Measurements from ENCODE around the gene ATP2B1. TPM values are rescaled to one million over a fixed set of nuclear protein-coding genes. Genes with fewer than 3 reads are reported as not detected.

Gene ATP2B1
- total RNA-seq, 1 donor from 2014 or later: 105 TPM

DNA sequence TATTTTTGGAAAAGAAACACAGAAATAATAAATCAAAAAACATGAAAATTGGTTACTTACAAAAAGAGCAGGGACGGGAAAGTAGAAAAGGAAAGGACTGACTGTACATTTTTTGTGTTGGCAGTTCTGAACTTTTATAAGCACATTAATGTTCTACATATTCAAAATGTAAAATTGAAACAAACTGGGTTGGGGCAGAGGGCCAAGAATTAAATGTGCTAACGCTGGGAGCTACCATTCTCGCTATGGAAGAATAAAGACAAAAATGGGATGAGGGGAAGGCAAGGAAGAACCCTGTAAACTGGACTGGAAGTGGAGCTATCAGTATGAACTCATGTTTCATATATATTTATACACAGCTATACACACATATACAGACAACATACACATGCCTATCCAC, 24.5 kb downstream of the ATP2B1 start:
- H3K4me1 Mint-ChIP-seq (ENCODE audit: low read depth): no peaks in the 10 kb centered on the region
- TF ChIP-seq CTCF (IDR thresholded peaks at IDR 0.05; ENCODE audit: unreplicated experiment): no peak
- no peak for DNase-seq (ENCODE audit: low spot score, unreplicated experiment)
- no peaks in the 10 kb centered on the region for H3K27me3 Mint-ChIP-seq
- peak overlapping the region; percentile 31 for H3K27ac Mint-ChIP-seq
- peaks cover 53% of the 10 kb centered on the region for H3K9me3 Mint-ChIP-seq (ENCODE audit: low read depth)
- no peak overlapping the region for H3K4me3 Mint-ChIP-seq (ENCODE audit: low read depth)
- peaks cover 42% of the 10 kb centered on the region for H3K36me3 Mint-ChIP-seq (ENCODE audit: insufficient read depth)

DNA sequence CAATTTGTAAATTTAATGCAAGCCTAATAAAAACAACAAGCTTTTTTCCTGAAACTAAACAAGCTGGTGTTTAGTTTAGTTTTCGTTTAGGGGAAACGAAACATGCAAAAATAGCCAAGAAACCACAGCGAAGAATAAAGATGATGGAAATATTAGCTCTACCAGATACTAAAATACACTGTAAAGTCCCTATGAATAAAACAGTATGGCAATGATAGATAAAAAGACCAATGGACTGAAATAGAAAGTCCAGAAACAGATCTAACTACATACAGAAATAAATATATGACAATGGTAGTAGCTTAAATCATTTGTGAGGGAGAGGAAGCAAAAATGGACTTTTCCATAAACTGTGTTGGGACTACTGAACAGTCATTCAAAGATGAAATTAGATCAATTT, 26.4 kb downstream of the ATP2B1 start:
- no peak for DNase-seq (ENCODE audit: low spot score, unreplicated experiment)
- Mint-ChIP-seq H3K9me3 (ENCODE audit: low read depth) (peaks cover 54% of the 10 kb centered on the region), H3K4me3 (ENCODE audit: low read depth) (no peak overlapping the region), H3K27me3 (no peaks in the 10 kb centered on the region), H3K27ac (no peak overlapping the region), H3K4me1 (ENCODE audit: low read depth) (peaks cover 13% of the 10 kb centered on the region), H3K36me3 (ENCODE audit: insufficient read depth) (peaks cover 42% of the 10 kb centered on the region)
- no peak for TF ChIP-seq CTCF (IDR thresholded peaks at IDR 0.05; ENCODE audit: unreplicated experiment)

DNA sequence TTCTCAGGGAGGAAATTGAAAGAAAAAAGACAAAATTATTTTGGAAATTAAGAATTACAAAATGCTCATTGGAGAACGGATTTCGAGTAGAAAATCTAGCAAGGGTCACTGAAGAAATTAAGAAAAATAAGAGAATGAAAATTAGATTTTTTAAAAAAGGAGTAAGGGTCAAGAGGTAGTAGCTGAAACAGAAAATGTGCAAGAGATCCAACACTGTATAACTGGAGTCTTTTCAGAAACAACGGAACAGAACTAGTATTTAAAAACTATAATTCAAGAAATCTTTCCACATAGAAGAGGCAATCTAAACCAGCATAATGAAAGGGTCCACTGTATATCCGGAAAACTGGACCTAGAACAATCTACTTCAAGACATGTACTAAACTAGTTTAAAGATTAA, 28.2 kb downstream of the ATP2B1 start:
- Mint-ChIP-seq H3K27me3 (no peaks in the 10 kb centered on the region), H3K9me3 (ENCODE audit: low read depth) (peaks cover 50% of the 10 kb centered on the region)

GRCh38 chr12:89679631-89680030, 29.0 kb downstream of the ATP2B1 start:
- Mint-ChIP-seq H3K36me3 (ENCODE audit: insufficient read depth) (peaks cover 35% of the 10 kb centered on the region), H3K27me3 (no peaks in the 10 kb centered on the region), H3K4me1 (ENCODE audit: low read depth) (peaks cover 14% of the 10 kb centered on the region), H3K9me3 (ENCODE audit: low read depth) (peaks cover 46% of the 10 kb centered on the region), H3K27ac (peak overlapping the region; percentile 2), H3K4me3 (ENCODE audit: low read depth) (no peak overlapping the region)
- DNase-seq (ENCODE audit: low spot score, unreplicated experiment): no peak
- TF ChIP-seq CTCF (IDR thresholded peaks at IDR 0.05; ENCODE audit: unreplicated experiment): no peak

More for the DNA sequence above, 28.2 kb downstream of the ATP2B1 start:
- Mint-ChIP-seq H3K4me1 (ENCODE audit: low read depth) (peaks cover 14% of the 10 kb centered on the region), H3K27ac (peak overlapping the region; percentile 78), H3K36me3 (ENCODE audit: insufficient read depth) (peaks cover 40% of the 10 kb centered on the region), H3K4me3 (ENCODE audit: low read depth) (no peak overlapping the region)
- TF ChIP-seq CTCF (IDR thresholded peaks at IDR 0.05; ENCODE audit: unreplicated experiment): no peak
- no peak for DNase-seq (ENCODE audit: low spot score, unreplicated experiment)

DNA sequence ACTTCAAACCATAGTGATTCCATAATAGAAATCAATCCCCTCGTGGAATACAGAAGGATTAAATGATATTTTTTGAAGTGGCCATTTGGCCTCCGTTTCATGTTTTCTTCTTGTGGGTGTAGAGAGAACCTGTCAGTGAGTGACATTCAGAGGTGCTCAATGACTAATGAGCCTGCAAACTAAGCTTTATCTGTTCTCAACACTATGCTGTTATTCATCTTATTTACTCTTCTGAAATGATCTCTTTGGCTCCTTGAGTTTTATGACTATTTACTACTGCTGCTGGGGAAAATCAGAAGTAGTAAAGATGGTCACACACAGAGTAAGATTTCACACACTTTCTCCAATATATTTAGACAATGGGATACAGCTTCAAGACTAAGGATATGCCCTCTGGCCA, 30.4 kb downstream of the ATP2B1 start:
- Mint-ChIP-seq H3K36me3 (ENCODE audit: insufficient read depth) (peaks cover 32% of the 10 kb centered on the region), H3K27me3 (no peaks in the 10 kb centered on the region), H3K4me1 (ENCODE audit: low read depth) (peaks cover 14% of the 10 kb centered on the region), H3K4me3 (ENCODE audit: low read depth) (no peak overlapping the region), H3K27ac (no peak overlapping the region), H3K9me3 (ENCODE audit: low read depth) (peaks cover 37% of the 10 kb centered on the region)
- TF ChIP-seq CTCF (IDR thresholded peaks at IDR 0.05; ENCODE audit: unreplicated experiment): no peak
- no peak for DNase-seq (ENCODE audit: low spot score, unreplicated experiment)
